G401 (cell line): Measurements from ENCODE around the gene SLC4A1. TPM values are rescaled to one million over a fixed set of nuclear protein-coding genes. Genes with fewer than 3 reads are reported as not detected.

Experiments used
- DNase-seq: peaks from one replicate; pipeline ENCODE4 v3.0.0-alpha.2; 2015; ENCODE audit warnings: low spot score
- in situ Hi-C: cut with HindIII; loops from 2 replicates; pipeline ENCODE4 v1.10.0; 2016; ENCODE audit warnings: low sequenced_read_pairs, mixed read lengths
- total RNA-seq: library from RNA; depleted of rRNA; stranded (reverse); fragments of >200 nt; shearing (Covaris generic); gene quantifications from 2 replicates; pipeline ENCODE4 v1.2.3, GENCODE V29; 2014

SLC4A1 gene
- total RNA-seq, 1 experiment from 2014 or later = not detected

- in situ Hi-C loops = no loop called here
- no peak for DNase-seq
These were observed 25.7 kb upstream of the SLC4A1 start for GRCh38 chr17:44293509-44294226.

DNA sequence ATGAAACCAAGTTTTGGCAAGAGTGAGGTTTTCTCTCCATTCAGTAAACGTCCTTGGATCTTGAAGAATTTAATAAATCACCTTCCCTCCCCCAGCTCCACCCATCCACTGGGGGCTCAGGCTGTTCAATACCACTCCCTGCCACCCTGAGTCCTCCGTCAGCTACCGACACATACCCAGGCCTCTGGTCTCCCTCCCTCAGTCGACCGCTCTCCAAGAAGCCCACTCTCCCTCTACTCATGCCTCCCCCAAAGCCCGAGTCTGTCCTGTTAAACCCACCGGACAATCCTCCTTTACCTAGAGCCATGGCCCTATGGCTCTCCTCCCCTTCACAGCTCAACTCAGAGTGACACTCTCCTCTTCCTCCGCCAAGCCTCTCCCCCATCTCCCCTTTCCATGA, 19.7 kb upstream of the SLC4A1 start:
- no peak for DNase-seq
- in situ Hi-C loops = no loop called here

DNA sequence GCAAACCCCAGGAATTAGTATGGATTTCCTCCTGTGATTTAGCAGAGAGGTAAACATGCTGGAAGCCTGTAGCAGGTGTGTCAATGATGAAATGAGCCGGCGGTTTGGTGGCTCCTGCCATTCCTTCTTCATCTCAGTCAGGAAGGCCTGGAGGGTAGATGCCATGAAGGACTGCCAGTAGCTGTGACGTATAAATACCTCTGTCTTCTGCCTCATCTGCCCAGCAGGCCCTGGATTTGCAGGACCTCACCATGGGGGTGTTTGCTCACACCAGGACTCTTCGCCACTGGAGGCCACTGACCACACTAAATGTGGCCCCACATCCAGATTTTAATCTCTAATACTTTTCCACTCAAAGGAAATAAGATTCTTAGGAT, 16.1 kb upstream of the SLC4A1 start:
- in situ Hi-C loops = no loop called here
- DNase-seq = no peak

DNA sequence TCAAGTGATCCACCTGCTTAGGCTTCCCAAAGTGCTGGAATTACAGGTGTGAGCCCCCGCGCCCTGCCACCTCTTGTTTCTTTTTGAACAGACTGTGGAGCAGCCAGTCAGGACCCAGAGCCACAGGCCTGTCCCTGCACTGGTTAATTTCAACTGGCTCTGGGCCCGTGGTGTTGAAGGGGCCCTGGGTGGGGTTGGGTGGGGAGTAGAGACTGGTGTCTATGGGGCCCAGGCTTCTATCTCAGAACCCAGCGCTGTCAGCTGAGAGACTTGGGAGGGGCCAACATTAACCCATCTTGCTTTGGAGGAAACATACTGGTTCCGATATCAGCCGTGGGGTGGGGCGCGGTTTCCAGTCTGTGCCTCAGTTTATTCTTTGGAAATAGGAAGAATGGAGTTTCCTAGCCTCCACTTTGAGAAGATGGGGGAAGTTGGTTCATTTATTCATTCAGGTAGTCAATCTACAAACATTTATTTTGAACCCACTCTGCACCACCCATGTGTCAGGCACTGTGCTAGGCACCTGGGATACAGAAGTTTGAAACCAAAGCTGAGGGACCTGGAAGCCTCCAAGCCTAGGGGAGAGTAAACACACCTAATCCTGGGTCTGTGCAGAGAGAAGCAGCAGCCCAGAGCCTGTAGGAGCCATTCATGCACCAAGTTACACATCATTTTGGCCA, 15.5 kb upstream of the SLC4A1 start:
- in situ Hi-C loops = no loop called here
- no peak for DNase-seq

GRCh38 chr17:44282264-44282663, 14.3 kb upstream of the SLC4A1 start:
- in situ Hi-C loops = no loop called here
- DNase-seq = no peak

DNA sequence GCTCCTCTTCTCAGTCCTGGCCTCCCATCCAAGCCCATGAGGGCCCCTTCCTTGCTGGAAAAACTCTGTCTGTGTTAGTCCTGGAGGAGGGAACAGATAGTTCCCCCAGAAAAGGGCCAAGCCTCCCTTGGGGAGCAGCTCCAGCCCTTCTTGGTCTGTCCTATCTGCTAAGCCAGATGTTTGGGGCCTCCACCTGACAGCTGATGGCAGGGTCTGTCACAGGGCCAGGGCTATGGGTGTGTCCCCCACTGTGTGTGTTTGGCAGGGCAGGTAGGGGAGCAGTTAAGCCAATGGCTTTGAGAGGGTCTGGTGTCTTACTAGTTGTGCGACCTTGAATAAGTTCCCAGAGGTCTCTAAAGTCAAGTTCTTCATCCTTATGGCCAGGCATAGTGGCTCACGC, 13.6 kb upstream of the SLC4A1 start:
- in situ Hi-C loops = no loop called here
- no peak for DNase-seq

DNA sequence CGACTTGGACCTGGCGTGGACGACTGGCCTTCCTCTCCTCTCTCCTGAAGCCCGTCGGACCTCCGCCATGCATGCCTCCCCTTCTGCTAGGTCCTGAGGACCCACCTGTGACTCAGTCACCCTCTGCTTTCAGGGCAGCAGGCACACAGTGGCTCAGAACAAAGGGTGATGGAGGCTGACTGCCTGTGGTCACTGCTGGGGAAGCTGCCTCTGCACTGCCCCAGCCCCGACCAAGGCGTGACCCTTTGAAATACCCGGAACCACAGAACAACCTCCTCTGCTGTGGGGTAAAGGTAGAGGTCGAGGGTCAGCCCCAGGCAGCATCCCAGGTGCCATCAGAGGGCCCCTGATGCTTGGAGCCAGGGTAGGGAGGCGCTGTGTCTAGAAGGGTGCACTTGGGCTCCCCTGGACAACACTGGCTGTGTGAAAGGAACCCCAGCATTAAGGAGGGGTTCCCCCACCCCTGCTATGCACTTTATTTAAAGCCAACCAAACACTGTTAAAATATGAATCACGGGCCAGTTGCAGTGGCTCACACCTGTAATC, 12.5 kb upstream of the SLC4A1 start:
- in situ Hi-C loops = no loop called here
- no peak for DNase-seq

DNA sequence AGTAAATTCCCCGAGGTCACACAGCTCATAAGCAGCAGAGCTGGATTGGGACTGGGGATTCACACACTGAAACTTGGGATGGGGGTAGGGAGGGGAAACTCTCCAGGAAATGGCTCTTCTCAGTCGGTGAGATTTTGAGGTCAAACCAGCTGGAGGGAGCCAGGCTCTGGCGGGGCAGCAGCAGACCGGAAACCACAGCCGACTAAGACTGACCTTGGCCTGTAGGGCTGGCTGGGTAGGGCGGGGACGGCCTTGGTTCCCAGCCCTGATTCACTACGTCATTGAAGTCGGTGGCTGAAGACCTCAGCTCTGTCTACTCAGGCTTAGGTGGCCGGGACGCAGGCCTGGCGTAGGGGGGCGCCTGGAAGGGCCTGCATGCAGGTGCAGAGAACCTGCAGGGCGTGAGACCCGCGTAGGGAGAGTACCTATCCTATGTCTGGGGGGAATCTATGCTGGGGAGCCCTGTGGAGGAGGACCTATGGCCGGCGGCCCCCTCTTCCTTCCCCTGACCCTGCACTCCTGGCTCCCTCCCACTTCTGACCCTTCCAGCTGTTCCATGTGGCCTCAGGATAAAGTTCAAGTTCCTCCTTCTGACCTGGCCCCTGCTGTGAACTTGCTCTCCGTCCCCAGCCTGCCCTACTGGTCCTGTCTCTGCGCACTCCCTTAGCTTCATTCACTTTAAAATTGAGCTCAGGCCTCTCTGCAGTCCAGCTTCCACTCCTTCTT, 11.9 kb upstream of the SLC4A1 start:
- no peak for DNase-seq
- in situ Hi-C loops = no loop called here

- DNase-seq = no peak
- in situ Hi-C loops = no loop called here
These were observed 11.4 kb upstream of the SLC4A1 start for GRCh38 chr17:44279346-44279665.

DNA sequence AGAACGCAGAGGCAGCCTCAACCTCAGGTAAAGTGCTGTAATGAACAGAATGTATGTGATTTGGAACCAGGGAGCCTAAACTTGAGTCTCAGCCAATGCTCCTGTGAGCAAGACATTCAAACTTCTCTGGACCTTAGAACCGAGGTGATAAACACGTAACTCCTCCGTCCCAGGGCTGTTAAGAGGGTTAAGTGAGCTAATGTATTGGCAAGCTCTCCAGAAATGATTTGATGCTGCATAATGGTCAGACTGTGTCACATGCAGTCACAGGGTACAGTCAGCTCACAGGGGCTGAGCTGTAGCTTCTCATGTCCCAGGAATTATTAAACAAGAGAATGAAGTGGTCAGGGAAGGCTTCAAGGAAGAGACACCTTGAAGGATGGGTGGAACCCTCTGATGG, 10.0 kb upstream of the SLC4A1 start:
- no peak for DNase-seq
- in situ Hi-C loops = no loop called here

- in situ Hi-C loops = no loop called here
- DNase-seq = no peak
These were observed 5.7 kb upstream of the SLC4A1 start for GRCh38 chr17:44273607-44274006.

DNA sequence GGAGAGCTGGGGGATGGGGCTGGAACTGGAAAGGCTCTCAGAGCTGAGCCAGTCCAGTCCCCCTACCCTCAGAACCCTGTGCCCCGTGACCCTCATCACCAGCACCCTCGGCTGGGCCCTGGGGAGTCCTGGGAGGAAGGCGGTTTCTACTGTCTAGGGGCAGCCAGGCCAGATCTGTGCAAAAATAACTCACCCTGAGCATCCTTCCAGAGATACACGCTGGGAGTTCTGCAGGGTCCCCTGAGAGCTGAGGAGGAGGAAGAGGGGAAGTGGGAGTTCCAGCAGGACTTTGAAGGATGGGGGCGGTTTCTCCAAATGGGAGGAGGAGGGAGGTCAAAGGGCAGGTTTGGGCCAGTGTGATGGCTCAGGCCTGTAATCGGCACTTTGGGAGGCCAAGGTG, 5.0 kb upstream of the SLC4A1 start:
- in situ Hi-C loops = no loop called here
- no peak for DNase-seq

DNA sequence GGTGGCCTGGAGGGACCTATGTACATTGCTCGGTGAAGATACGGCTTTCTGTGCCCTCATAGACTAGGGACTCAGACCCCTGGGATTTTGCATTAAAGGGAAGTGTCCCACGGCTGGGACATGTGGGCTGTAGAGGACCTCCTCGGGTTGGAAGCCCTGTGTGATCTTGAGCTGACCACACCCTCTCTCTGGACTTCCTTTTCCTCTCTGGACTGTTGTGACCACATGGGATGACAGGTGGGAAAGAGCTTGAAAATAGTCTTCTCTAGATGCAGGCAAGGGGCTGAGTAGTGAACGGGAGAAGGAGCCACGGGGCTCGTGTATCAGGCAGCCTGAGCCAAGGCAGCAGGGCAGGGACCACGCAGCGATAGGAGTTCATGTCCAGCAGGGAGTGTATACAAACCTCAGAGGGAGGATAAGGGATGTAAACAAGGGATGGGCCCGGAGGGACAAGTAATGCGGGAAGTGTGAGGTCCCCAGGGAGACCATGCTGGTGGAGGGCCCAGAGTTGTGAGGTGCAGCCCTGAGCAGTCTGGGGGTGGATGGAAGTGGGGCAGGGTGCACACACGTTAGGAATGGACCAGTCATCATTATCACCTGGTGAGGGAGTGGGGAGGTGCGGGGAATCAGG, 4.5 kb upstream of the SLC4A1 start:
- in situ Hi-C loops = no loop called here
- DNase-seq = no peak

DNA sequence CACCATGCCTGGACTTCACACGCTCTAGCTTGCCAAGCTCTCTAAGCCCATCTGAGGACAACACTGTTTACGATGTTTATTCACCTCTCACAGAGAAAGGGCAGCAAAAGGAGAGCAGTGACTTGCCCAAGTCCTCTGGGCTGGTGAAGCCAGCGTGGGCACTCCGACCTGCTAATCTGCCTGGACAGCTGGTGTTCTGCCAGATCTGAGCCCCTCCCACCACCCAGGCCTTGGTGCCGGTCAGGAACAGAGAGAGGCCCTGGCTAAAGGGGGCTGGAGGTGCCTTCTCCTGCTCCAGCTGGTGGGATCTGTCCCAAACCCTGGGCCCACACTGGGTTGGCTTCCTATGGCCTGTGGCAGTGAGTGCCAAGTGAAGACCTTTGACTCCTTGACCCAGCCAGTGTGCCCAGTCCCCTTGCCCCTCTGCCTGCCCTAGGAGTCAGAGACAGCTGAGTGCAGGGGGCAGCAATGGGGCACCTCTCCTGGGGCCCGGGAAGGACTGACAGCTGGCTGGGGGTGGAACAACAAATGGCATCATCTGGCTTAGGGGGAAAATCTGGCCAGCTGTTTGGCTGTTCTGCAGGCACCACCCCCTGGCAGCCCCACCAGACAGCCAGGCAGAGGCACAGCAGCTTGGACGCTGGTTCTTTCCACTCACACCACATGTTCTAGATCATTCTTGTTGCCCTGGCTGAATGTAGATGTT, 1.8 kb upstream of the SLC4A1 start:
- DNase-seq = no peak
- in situ Hi-C loops = no loop called here

DNA sequence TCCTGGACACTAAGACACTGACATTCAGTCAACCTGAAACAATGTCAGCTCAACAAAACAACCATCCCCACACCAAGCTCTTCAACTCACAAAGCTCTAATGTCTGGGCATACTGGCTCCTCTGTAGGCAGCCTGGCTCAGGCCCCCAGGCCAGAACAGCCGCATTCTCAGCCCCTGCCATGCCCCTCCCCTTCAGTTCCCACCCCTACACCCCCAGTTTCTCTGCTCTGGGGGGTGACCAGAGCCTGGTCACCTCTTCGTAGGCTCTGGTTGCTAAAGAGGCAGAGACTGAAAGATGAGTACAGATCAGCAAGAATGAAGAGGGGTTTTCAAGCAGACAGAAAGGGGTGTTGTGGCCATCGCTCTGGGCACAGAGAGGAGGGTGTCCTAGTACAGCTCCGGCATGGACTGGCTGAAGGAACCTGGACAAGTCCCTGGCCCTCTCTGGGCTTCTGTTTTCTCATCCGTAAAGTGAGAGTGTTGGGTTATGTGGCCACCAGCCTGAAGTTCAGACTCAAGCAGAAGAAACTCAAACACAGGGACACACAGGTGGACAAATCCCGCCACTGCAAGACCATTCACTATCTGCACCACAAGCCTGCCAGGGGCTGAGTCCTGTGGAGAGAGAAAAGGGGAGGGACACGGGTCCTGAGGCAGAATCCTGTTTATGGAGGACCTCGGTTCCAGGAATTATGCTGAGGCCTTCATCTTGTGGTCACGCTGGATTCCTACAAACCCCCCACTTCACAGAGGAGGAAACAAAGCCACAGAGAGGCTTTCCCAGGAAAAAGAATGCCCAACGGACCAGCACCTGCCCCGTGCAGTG, 987 bp upstream of the SLC4A1 start:
- in situ Hi-C loops = no loop called here
- DNase-seq = no peak

DNA sequence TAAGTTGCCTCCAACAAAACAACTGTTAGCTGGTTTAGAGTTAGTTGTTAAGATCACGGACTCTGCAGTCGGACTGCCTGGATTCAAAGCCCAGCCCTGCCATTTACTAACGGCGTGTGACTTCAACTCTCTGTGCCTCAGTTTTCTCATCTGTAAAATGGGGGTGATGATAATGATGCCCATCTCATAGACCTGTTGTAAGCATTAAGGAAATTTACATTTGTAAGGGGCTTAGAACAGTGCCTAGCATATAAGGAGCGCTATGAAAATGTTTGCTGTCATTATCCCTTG, 825 bp downstream of the SLC4A1 start:
- DNase-seq = no peak
- in situ Hi-C loops = no loop called here

DNA sequence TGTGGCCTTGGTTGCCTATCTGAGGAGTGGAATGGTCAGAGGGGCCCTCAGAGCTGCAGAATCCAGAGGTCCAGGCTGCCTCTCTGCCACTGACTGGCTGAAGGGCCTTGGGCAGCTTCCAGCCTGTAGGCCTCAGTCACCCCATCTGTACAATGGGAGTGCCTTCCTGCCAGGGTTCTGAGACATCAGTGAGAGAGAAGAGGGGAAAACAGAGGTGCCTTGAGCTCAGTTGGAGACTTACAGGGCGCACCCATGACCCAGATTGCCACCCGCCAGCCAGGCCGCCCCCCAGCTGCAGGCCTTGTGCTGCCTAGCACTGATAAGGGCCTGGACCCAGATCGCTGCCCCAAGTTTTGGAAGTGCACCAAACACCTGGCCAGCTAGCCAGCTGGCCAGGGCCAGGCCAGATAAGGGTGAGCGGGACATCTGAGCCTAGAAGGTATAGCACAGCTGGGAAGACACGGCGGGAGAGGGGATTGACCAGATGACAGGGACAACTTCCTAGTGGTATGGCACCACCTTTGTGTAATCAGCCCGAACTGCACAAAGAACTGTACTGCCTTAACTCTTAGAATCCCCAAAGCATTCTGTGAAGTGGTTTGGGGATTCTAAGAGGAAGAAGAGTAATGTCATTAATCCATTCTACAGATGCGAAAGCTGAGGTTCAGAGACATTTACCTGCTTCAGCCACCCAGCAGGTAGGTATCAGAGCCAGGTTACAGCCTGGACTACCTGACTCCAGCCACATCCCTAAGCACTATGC, 1.4 kb downstream of the SLC4A1 start:
- DNase-seq = peak; percentile 23
- in situ Hi-C loops = no loop called here

DNA sequence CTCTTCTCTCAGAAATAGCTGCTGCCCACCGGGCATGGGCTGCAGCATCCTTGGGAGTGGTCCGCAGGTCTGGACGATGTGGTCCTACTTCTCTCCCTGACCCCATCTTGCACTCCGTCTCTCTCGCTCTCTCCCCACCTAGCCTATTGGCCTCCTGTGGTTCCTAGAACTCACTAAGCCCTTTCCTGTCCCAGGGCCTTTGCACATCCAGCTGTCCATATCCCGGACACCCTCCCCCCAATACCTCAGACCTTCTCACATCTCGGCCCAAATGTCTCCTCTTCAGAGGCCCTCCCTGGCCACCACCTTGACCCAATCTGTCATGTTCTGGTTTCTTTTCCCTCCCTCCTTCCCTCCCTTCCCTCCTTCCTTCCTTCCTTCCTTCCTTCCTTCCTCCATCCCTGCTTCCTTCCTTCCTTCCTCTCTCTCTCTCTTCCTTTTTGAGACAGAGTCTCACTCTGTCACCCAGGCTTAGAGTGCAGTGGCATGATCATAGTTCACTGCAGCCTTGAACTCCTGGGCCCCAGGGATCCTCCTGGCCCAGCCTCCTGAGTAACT, 4.5 kb downstream of the SLC4A1 start:
- in situ Hi-C loops = no loop called here

More for the DNA sequence above, 4.5 kb downstream of the SLC4A1 start:
- no peak for DNase-seq
